GM12878 (cell line): Measurements from ENCODE around the gene DNAJB2. TPM values are rescaled to one million over a fixed set of nuclear protein-coding genes. Genes with fewer than 3 reads are reported as not detected.
A peak's percentile ranks its signal among the peaks of the same experiment; 100 is the strongest.

Source experiments
- BACH1 ChIP-seq: fragments of 450-650 bp; IDR thresholded peaks from 2 replicates; pipeline ENCODE4 v1.6.1; 2017; ENCODE audit warnings: mild to moderate bottlenecking, borderline replicate concordance
- BHLHE40 ChIP-seq, 2 experiments: fragments of 450-650 bp in 1 of 2; IDR thresholded peaks; 2 replicates each; pipeline ENCODE4 v1.6.1; 2011 to 2017; ENCODE audit warnings: low read depth in 2 of 2, borderline replicate concordance in 1 of 2, improper control_type of control experiment in 1 of 2, low read length in 1 of 2, mild to moderate bottlenecking in 1 of 2
- BMI1 ChIP-seq: fragments of 450-650 bp; IDR thresholded peaks from 2 replicates; pipeline ENCODE4 v1.6.1; 2016; ENCODE audit warnings: mild to moderate bottlenecking, moderate library complexity, borderline replicate concordance
- CEBPZ ChIP-seq: fragments of 150-350 bp; IDR thresholded peaks from 2 replicates; pipeline ENCODE4 v1.6.1; 2016; ENCODE audit warnings: low read depth, low read length
- IKZF1 ChIP-seq: fragments of 450-650 bp; conservative IDR thresholded peaks from 2 replicates; pipeline ENCODE4 v1.6.1; 2017; ENCODE audit warnings: antibody characterized with exemption, mild to moderate bottlenecking
- IRF4 ChIP-seq: IDR thresholded peaks from 2 replicates; pipeline ENCODE4 v1.6.1; 2011; ENCODE audit warnings: low read depth, low read length
- KLF5 ChIP-seq: fragments of 450-650 bp; IDR thresholded peaks from 2 replicates; pipeline ENCODE4 v1.6.1; 2014; ENCODE audit warnings: mild to moderate bottlenecking; ENCODE audit not compliant: partially characterized antibody
- LARP7 ChIP-seq: fragments of 450-650 bp; IDR thresholded peaks from 2 replicates; pipeline ENCODE4 v1.6.1; 2017; ENCODE audit warnings: mild to moderate bottlenecking
- MAX ChIP-seq: IDR thresholded peaks from 2 replicates; pipeline ENCODE4 v1.6.1; 2012; ENCODE audit warnings: low read depth, low read length, improper control_type of control experiment
- MTA2 ChIP-seq: fragments of 450-650 bp; IDR thresholded peaks from 2 replicates; pipeline ENCODE4 v1.6.1; 2016; ENCODE audit warnings: low read depth, mild to moderate bottlenecking, moderate library complexity
- PBX3 ChIP-seq: IDR thresholded peaks from 2 replicates; pipeline ENCODE4 v1.6.1; 2011; ENCODE audit warnings: mild to moderate bottlenecking, low read depth, low read length, moderate library complexity; ENCODE audit not compliant: insufficient replicate concordance
- PML ChIP-seq: IDR thresholded peaks from 2 replicates; pipeline ENCODE4 v1.6.1; 2012; ENCODE audit warnings: low read length, inconsistent platforms
- POLR2A ChIP-seq: IDR thresholded peaks from 2 replicates; pipeline ENCODE4 v1.6.1; 2011; ENCODE audit warnings: low read depth, mild to moderate bottlenecking, low read length
- SMAD1 ChIP-seq: fragments of 450-650 bp; IDR thresholded peaks from 2 replicates; pipeline ENCODE4 v1.6.1; 2018; ENCODE audit warnings: mild to moderate bottlenecking, low read depth; ENCODE audit not compliant: partially characterized antibody
- SREBF2 ChIP-seq: IDR thresholded peaks from 2 replicates; pipeline ENCODE4 v1.6.1; 2012; ENCODE audit warnings: mild to moderate bottlenecking, low read length
- WRNIP1 ChIP-seq: IDR thresholded peaks from 2 replicates; pipeline ENCODE4 v1.6.1; 2011; ENCODE audit warnings: low read depth, low read length, improper control_type of control experiment, borderline replicate concordance
- ZNF384 ChIP-seq: IDR thresholded peaks from 2 replicates; pipeline ENCODE4 v1.6.1; 2012; ENCODE audit warnings: low read depth, mild to moderate bottlenecking, low read length, improper control_type of control experiment, borderline replicate concordance
- ZNF592 ChIP-seq: fragments of 450-650 bp; IDR thresholded peaks from 2 replicates; pipeline ENCODE4 v1.6.1; 2017; ENCODE audit warnings: mild to moderate bottlenecking, moderate library complexity
- polyA plus RNA-seq, 11 experiments: library from polyadenylated mRNA; depleted of rRNA in 4 of 11; unstranded in 6 of 11; stranded (reverse) in 5 of 11; fragments of >200 nt; fragmentation: Nextera tagmentation in 4 of 11; fragmentation: Illumina TruSeq in 1 of 11; extraction: Ambion mirVana in 4 of 11; extraction: Trizol in 1 of 11; gene quantifications; 1 replicate in 1 of 11; 2 replicates in 10 of 11; pipeline versions ENCODE4 v1.2.1 to v1.2.3, GENCODE V29; 2011 to 2016; ENCODE audit warnings: inconsistent platforms in 2 of 11, missing spikeins in 2 of 11, low read depth in 1 of 11
- total RNA-seq, 4 experiments: library from RNA; depleted of rRNA in 3 of 4; stranded (reverse); fragments of >200 nt in 3 of 4; fragmentation: Illumina TruSeq in 1 of 4; extraction: Trizol in 1 of 4; gene quantifications; 2 replicates each; pipeline versions ENCODE4 v1.2.1 to v1.2.3, GENCODE V29; 2013 to 2021
- TF ChIP-seq, protein P1 (sequence below): fragments of 450-650 bp; IDR thresholded peaks from 2 replicates; pipeline ENCODE4 v1.6.1; 2016; ENCODE audit warnings: mild to moderate bottlenecking

DNAJB2 gene
- total and polyA plus RNA-seq, 10 of the 15 experiments (the other 5 are each of a cell fraction or from before 2014, with no cell fraction given): 0.26 to 36.5 (median 12.5) TPM

DNA sequence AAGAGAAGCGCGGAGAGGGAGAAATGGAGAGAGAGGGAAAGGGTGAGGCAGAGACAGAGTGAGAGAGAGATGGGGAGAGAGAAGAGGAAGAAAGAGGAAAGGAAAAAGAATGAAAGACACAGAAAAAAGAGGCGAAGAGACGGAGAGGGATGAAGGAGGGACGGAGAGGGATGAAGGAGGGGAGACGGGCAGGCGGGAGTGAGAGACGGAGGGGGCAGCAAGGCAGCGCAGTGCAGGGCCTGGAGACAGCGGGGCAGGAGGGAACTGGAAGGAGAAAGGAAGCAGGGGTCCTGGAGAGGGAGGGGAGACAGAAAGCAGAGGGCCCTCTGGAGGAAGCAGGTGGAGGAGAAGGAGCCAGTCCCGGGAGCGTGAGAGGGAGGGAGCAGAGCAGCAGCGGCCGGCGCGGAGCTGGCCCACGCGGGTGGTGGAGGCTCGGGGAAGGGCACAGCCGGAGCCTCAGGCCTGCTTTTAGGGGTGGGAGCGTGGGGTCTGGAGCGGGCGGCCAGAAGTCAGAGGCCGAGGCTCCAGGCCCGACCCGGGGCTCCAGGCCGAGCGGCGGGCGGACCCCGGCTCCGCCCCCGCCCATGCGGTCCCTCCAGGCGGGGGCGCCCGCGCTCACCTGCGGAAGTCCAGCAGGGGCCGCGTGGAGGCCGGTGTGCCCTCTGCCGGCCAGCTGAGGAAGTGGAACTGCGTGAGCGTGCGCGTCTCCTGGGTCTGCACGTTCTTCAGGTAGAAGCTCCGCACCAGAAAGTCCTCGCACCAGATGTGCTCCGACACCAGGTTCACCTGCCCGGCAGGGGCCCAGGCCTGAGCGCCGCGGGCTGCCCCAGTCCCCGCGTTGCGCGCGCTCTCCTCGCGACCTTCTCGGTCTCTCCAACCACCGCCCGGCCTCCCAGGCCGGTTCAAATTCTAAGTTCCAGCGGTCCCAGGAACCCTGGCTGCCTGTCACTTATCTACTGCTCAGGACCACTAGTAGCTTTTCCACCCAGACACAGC is 15.5 kb downstream of the DNAJB2 start (continued):
- peak; percentile 96 for TF ChIP-seq ZNF592
- no peak for TF ChIP-seq KLF5
- no peak for TF ChIP-seq PML
- no peak for TF ChIP-seq SREBF2
- no peak for TF ChIP-seq ZNF384
- peak; percentile 77 for TF ChIP-seq POLR2A
- TF ChIP-seq LARP7: peak; percentile 96
- no peak for TF ChIP-seq SMAD1
- peak; percentile 91 for TF ChIP-seq BACH1
- no peak for TF ChIP-seq WRNIP1
- peak; percentile 90 to 95 for TF ChIP-seq BHLHE40 (IDR thresholded peaks at IDR 0.05; ENCODE audit: borderline replicate concordance in 1 of 2, low read depth in 2 of 2, low read length in 1 of 2)
- TF ChIP-seq, protein P1, sequence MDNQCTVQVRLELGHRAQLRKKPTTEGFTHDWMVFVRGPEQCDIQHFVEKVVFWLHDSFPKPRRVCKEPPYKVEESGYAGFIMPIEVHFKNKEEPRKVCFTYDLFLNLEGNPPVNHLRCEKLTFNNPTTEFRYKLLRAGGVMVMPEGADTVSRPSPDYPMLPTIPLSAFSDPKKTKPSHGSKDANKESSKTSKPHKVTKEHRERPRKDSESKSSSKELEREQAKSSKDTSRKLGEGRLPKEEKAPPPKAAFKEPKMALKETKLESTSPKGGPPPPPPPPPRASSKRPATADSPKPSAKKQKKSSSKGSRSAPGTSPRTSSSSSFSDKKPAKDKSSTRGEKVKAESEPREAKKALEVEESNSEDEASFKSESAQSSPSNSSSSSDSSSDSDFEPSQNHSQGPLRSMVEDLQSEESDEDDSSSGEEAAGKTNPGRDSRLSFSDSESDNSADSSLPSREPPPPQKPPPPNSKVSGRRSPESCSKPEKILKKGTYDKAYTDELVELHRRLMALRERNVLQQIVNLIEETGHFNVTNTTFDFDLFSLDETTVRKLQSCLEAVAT: peak; percentile 93
- TF ChIP-seq CEBPZ: no peak
- TF ChIP-seq MAX: peak; percentile 91
- TF ChIP-seq BMI1: no peak
- no peak for TF ChIP-seq PBX3
- no peak; the same call in 1 of the 2 replicates for TF ChIP-seq IRF4
- no peak for TF ChIP-seq MTA2
- peak; percentile 84 for TF ChIP-seq IKZF1
